Endothelial cell (in vitro differentiated cells): ENCODE results near the gene IPO7. TPM values are rescaled to one million over a fixed set of nuclear protein-coding genes. Genes with fewer than 3 reads are reported as not detected.

ENCODE experiments used
- DNase-seq: peaks from one replicate; pipeline ENCODE4 v3.0.0; 2021; ENCODE audit warnings: low spot score
- H3K27ac Mint-ChIP-seq: one replicate; pipeline ENCODE4 v1.8.0; 2021; ENCODE audit warnings: mixed read lengths, inconsistent platforms; ENCODE audit not compliant: unreplicated experiment
- H3K27me3 Mint-ChIP-seq: one replicate; pipeline ENCODE4 v1.8.0; 2021; ENCODE audit warnings: mild to moderate bottlenecking, moderate library complexity, mixed read lengths, inconsistent platforms; ENCODE audit not compliant: unreplicated experiment
- H3K36me3 Mint-ChIP-seq: one replicate; pipeline ENCODE4 v1.8.0; 2021; ENCODE audit warnings: mild to moderate bottlenecking, low read depth, mixed read lengths, inconsistent platforms; ENCODE audit not compliant: unreplicated experiment
- H3K4me1 Mint-ChIP-seq: one replicate; pipeline ENCODE4 v1.8.0; 2021; ENCODE audit warnings: mild to moderate bottlenecking, mixed read lengths, inconsistent platforms; ENCODE audit not compliant: unreplicated experiment
- H3K4me3 Mint-ChIP-seq: one replicate; pipeline ENCODE4 v1.8.0; 2021; ENCODE audit warnings: mild to moderate bottlenecking, mixed read lengths, inconsistent platforms; ENCODE audit not compliant: unreplicated experiment
- H3K9me3 Mint-ChIP-seq: one replicate; pipeline ENCODE4 v1.8.0; 2021; ENCODE audit warnings: mixed read lengths, inconsistent platforms; ENCODE audit not compliant: unreplicated experiment
- CTCF ChIP-seq: fragments of 200-600 bp; sonication (generic); IDR thresholded peaks from one replicate; pipeline ENCODE4 v1.5.0; 2021; ENCODE audit warnings: antibody characterized with exemption; ENCODE audit not compliant: unreplicated experiment
- total RNA-seq: library from RNA; stranded (reverse); fragmentation: NEBNext Ultra II Directional; extraction: Animal tissue kit (Norgen Biotek cat#: 25700); gene quantifications from one replicate; pipeline ENCODE4 v1.2.1, GENCODE V29; 2021; ENCODE audit not compliant: unreplicated experiment

Gene IPO7
- total RNA-seq, 1 donor from 2014 or later = 106 TPM

GRCh38 chr11:9493492-9493891 lies 109.0 kb downstream of the IPO7 start:
- Mint-ChIP-seq H3K27me3 (no peaks in the 10 kb centered on the region), H3K9me3 (no peaks in the 10 kb centered on the region), H3K36me3 (peaks cover 28% of the 10 kb centered on the region), H3K4me3 (no peak overlapping the region), H3K27ac (no peak overlapping the region), H3K4me1 (no peaks in the 10 kb centered on the region)
- TF ChIP-seq CTCF = no peak
- no peak for DNase-seq

- no peak for DNase-seq
- H3K27me3 Mint-ChIP-seq = no peaks in the 10 kb centered on the region
- no peaks in the 10 kb centered on the region for H3K4me1 Mint-ChIP-seq
- TF ChIP-seq CTCF = no peak
- no peaks in the 10 kb centered on the region for H3K9me3 Mint-ChIP-seq
- H3K4me3 Mint-ChIP-seq = no peak overlapping the region
- H3K36me3 Mint-ChIP-seq = peaks cover 33% of the 10 kb centered on the region
- no peak overlapping the region for H3K27ac Mint-ChIP-seq
Measured at GRCh38 chr11:9494316-9494715, 109.9 kb downstream of the IPO7 start.

GRCh38 chr11:9495803-9496514 lies 111.5 kb downstream of the IPO7 start:
- no peak overlapping the region for H3K27ac Mint-ChIP-seq

More at GRCh38 chr11:9495803-9496514, 111.5 kb downstream of the IPO7 start:
- H3K9me3 Mint-ChIP-seq = no peaks in the 10 kb centered on the region
- DNase-seq = no peak
- no peak for TF ChIP-seq CTCF
- H3K36me3 Mint-ChIP-seq = peaks cover 31% of the 10 kb centered on the region
- no peak overlapping the region for H3K4me3 Mint-ChIP-seq
- no peaks in the 10 kb centered on the region for H3K27me3 Mint-ChIP-seq
- no peaks in the 10 kb centered on the region for H3K4me1 Mint-ChIP-seq

Other genes starting within 250 kb of the IPO7 start
- gene DENND5A, start 119.3 kb upstream of the IPO7 start, total RNA-seq = 59.5 TPM
- gene TMEM41B, start 70.1 kb upstream of the IPO7 start, total RNA-seq = 31.6 TPM
- 27.2 TPM for gene ZNF143, start 76.4 kb downstream of the IPO7 start, total RNA-seq
- gene WEE1, start 189.0 kb downstream of the IPO7 start, total RNA-seq = 24.0 TPM